GM23248 (cell line): ENCODE measurements around the gene IQSEC3.

Experiments used
- EZH2 ChIP-seq: fragments of 200-600 bp; sonication (generic); IDR thresholded peaks from 2 replicates; pipeline ENCODE4 v1.6.1; 2018; ENCODE audit warnings: antibody characterized with exemption, mild to moderate bottlenecking; ENCODE audit not compliant: insufficient read depth, poor library complexity, severe bottlenecking
- EZH2phosphoT487 ChIP-seq: fragments of 200-600 bp; sonication (generic); IDR thresholded peaks from 2 replicates; pipeline ENCODE4 v1.6.1; 2018; ENCODE audit warnings: antibody characterized with exemption, moderate library complexity, mild to moderate bottlenecking, low read depth; ENCODE audit not compliant: insufficient read depth

GRCh38 chr12:213527-213932 lies 147.0 kb downstream of the IQSEC3 start:
- no peak for TF ChIP-seq EZH2
- TF ChIP-seq EZH2phosphoT487: no peak
